HL-60 (cell line): ENCODE measurements around the gene ENOX1.

Source experiments
- CTCF ChIP-seq: IDR thresholded peaks from one replicate; pipeline ENCODE4 v1.5.1; 2011; ENCODE audit warnings: low read length, control low read depth, inconsistent platforms; ENCODE audit not compliant: insufficient read depth
- GABPA ChIP-seq: IDR thresholded peaks from 2 replicates; pipeline ENCODE4 v1.6.1; 2012; ENCODE audit warnings: low read depth

DNA sequence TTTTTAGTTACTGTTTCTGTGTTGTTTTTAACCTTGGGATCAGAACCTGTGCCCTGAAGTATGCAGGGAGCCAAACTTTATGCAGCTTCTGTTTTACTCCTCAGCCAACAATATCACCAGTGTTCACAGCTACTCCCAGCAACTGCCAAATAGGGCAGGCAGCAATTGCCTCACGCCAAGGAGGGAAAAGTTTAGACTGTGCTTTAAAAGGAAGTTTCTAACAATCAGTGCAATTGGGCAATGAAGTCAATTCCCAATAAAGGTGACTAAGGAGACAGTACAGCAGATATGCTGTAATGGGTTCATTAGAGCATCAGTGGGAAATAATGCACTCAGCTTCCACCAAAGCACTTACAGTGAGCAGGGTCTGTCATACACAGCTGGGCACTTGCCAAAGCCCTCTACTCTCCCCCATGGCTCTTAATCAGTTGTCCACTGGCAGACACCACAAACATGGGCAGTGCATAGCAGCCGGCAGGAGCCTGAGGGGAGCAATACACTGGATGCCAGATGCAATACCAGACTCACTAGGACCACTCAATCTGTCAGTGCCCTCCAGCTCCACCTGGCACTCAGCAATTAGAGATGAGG lies 19.3 kb downstream of the ENOX1 start:
- no peak for TF ChIP-seq CTCF
- no peak for TF ChIP-seq GABPA
